BE2C (cell line): ENCODE measurements around the gene DCTD. TPM values are rescaled to one million over a fixed set of nuclear protein-coding genes. Genes with fewer than 3 reads are reported as not detected.
A peak's percentile ranks its signal among the peaks of the same experiment; 100 is the strongest.

ENCODE experiments used
- DNase-seq: peaks from one replicate; pipeline ENCODE4 v3.0.0-alpha.2; 2020
- H3K27me3 ChIP-seq: fragments of 250-450 bp; sonication (Bioruptor Pico); 2 replicates; pipeline ENCODE4 v1.5.1; 2020; ENCODE audit warnings: mild to moderate bottlenecking
- H3K36me3 ChIP-seq: fragments of 250-450 bp; sonication (Bioruptor Pico); 2 replicates; pipeline ENCODE4 v1.5.1; 2020; ENCODE audit warnings: mild to moderate bottlenecking
- H3K4me1 ChIP-seq: fragments of 250-450 bp; sonication (Bioruptor Pico); 2 replicates; pipeline ENCODE4 v1.5.1; 2020
- H3K4me3 ChIP-seq: 2 replicates; pipeline ENCODE4 v1.5.1; 2011; ENCODE audit warnings: low read depth, low read length
- H3K9me3 ChIP-seq: fragments of 250-450 bp; sonication (Bioruptor Pico); 2 replicates; pipeline ENCODE4 v1.5.1; 2020
- CTCF ChIP-seq: IDR thresholded peaks from 2 replicates; pipeline ENCODE4 v1.5.1; 2012; ENCODE audit warnings: mild to moderate bottlenecking, low read depth, low read length
- polyA plus RNA-seq: library from polyadenylated mRNA; unstranded; fragments of >200 nt; gene quantifications from one replicate; pipeline ENCODE4 v1.2.1, GENCODE V29; 2012; ENCODE audit warnings: low read depth, missing spikeins; ENCODE audit not compliant: insufficient read length, insufficient read depth

The DCTD gene
- 112 TPM for polyA plus RNA-seq

DNA sequence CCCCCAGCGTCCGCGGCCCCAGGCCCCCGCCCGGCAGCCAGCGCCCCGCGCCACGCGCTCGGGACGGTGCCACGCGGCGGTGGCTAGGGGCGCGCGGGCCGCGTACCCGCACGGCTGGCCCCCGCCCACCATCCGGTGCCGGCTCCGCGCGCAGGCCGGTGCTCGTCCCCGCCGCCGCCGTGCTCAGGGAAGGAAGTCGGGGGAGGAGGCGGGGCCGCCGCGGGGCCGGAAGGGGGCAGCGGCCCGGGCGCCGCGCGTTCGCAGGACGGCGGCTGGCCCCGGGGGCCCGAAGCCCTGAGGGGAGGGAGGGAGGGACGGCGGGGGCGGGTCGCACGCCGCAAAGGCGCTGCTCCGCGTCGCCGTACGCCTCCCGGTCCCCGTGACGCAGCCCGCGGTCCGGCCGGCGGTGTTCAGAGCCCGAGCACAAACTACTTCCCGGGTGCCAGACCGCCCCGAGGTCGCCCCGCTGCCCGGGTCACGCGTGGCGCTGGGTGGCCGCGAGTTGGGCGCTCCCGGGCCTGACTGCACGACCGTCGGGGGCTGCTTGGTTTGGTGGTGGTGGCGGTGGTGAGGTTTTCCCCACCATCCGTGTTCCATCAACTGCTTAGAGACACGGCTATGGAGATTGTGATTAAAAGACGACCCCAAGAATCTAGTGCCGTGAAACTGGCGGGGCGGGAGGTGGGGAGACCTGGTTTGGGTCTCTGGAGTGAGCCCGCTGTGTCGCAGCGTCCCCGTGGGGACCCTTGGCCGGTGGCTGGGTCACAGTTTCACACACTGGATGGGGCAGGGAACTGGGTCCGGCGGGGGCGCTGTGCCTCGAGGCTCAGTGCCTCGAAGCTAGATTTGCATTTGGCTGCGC lies at the start of gene DCTD:
Gene DCTD (minus strand): TSS at position 205 of the 862 bp plus-strand sequence. CDS start 1,818 bp downstream, outside the sequence.
- Histone ChIP-seq H3K4me3 (peak within 1 kb of the TSS; percentile 83), H3K36me3 (peaks cover 23% of the 10 kb centered on the region), H3K9me3 (no peaks in the 10 kb centered on the region), H3K27me3 (no peaks in the 10 kb centered on the region), H3K4me1 (peaks cover 5% of the 10 kb centered on the region)
- peak; percentile 47 for TF ChIP-seq CTCF
- DNase-seq = peak; percentile 85

- DNase-seq = no peak
- H3K4me3 ChIP-seq = no peak overlapping the region
- no peaks in the 10 kb centered on the region for H3K4me1 ChIP-seq
- no peaks in the 10 kb centered on the region for H3K27me3 ChIP-seq
- no peaks in the 10 kb centered on the region for H3K36me3 ChIP-seq
- TF ChIP-seq CTCF = no peak
- no peaks in the 10 kb centered on the region; the same call in none of the 2 replicates for H3K9me3 ChIP-seq
Measured at GRCh38 chr4:182960746-182961145, 43.6 kb upstream of the DCTD start.

- H3K9me3 ChIP-seq = no peaks in the 10 kb centered on the region; the same call in none of the 2 replicates
- DNase-seq = no peak
- no peak overlapping the region for H3K4me3 ChIP-seq
- TF ChIP-seq CTCF = no peak
- H3K27me3 ChIP-seq = no peaks in the 10 kb centered on the region
- no peaks in the 10 kb centered on the region for H3K4me1 ChIP-seq
- H3K36me3 ChIP-seq = no peaks in the 10 kb centered on the region
Measured at GRCh38 chr4:182960228-182960627, 43.0 kb upstream of the DCTD start.

DNA sequence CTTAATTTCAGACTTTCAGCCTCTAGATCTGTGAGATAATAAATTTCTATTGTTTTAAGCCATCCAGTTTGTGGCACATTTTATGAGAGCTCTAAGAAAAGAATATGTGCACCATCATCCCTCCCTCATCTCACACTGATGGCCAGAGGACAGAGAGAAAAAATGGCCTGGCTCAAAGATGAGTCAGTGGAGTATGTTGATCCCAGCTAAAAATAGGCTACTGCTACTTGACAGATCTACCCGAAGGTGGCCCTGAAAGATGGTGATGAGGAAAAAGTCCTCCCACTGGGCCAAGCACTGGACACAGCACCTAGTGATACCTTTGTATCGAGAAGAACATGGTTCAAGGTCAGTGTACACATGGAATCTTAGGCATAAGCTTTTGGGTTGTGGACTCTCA lies 38.2 kb upstream of the DCTD start:
- no peaks in the 10 kb centered on the region for H3K4me1 ChIP-seq
- no peaks in the 10 kb centered on the region for H3K36me3 ChIP-seq
- TF ChIP-seq CTCF = no peak
- DNase-seq = no peak
- H3K4me3 ChIP-seq = no peak overlapping the region
- H3K27me3 ChIP-seq = no peaks in the 10 kb centered on the region
- no peaks in the 10 kb centered on the region; the same call in none of the 2 replicates for H3K9me3 ChIP-seq

DNA sequence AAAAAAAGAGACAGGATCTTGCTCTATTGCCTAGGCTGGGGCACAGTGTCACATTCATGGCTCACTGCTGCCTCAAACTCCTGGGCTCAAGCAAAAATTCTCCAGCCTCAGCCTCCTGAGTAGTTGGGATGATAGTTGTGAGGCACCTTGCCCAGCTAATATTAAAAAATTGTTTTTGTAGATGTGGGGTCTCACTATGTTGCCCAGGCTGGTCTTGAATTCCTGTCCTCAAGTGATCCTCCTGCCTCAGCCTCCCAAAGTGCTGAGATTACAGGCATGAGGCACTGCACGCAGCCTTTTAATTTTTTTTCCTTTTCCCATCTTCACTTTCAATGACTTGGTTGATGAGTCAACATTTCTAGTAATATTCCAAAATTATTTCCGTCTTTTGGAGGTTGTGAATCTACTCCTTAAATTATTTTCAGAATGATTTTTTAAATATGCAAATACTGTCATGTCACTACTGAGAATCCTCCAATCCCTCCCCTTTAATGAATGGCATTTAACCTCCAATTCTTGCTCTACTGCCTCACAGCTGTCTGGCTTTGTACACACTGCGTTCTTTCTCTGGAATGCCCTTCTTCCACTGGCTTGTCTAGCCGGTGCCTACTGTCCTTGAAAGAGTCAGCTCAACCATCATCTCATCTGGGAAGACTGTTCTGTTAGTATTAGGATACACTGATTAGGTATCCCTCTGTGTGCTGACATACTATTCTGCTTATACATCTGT lies 27.5 kb upstream of the DCTD start:
- H3K4me1 ChIP-seq = no peaks in the 10 kb centered on the region
- H3K27me3 ChIP-seq = no peaks in the 10 kb centered on the region
- H3K9me3 ChIP-seq = no peaks in the 10 kb centered on the region
- no peaks in the 10 kb centered on the region for H3K36me3 ChIP-seq
- DNase-seq = no peak
- no peak overlapping the region for H3K4me3 ChIP-seq
- no peak for TF ChIP-seq CTCF
